ENCODE measurements around the gene TXLNB.

The TXLNB gene

DNA sequence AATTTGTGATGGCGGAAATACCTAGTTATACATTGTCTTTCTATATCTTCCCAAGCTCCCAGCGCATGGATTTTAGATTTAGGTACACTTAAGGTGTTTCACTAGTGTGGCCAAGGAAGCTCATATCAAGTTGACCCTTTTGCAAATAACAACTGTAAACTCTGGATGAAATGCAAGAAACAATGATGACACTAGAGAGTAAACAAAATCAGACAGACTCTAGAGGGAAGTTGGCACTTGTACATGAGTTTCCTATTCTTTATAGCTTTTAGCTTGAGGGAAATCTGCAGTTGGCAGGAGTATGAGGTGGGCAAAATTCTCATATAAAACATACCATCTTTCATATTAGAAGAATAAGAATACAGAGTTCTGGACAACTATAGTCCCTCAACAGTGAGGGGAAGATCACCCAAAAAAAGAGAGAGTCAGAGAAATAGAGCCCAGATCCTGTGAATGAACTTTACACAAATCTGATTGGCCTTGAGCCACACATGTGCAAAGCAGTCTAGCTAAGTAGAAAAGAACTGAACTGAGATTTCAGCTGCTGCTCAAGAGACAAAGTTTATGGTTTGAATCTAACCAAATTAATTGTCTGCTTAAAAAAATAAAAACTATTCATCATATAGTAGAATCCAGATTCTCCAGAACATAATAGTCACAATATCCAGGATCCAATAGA lies 26.1 kb downstream of the TXLNB start:
- Histone ChIP-seq H3K36me3 (ENCODE audit: control insufficient read depth in 4 of 4, insufficient read depth in 4 of 4, low read length in 3 of 4) (peaks cover 0 to 4% (median 2%) of the 10 kb centered on the region in 4 experiments), H3K27ac (ENCODE audit: insufficient read depth in 1 of 2, low read depth in 1 of 2, low read length in 2 of 2, poor library complexity in 1 of 2, severe bottlenecking in 2 of 2) (no peak overlapping the region), H3K4me3 (ENCODE audit: control insufficient read depth in 1 of 7, extremely low read depth in 1 of 7, insufficient read depth in 4 of 7, low read depth in 2 of 7, low read length in 6 of 7) (no peak overlapping the region), H3K4me1 (ENCODE audit: control extremely low read depth in 1 of 4, control insufficient read depth in 4 of 4, insufficient read depth in 4 of 4, low read length in 3 of 4) (no peaks in the 10 kb centered on the region), H3K9me3 (ENCODE audit: control extremely low read depth in 1 of 5, control insufficient read depth in 4 of 5, insufficient read depth in 2 of 5, low read depth in 1 of 5, low read length in 4 of 5) (peaks cover 0 to 4% (median 0%) of the 10 kb centered on the region in 5 experiments), H3K27me3 (replicated peaks in 2 of 5; ENCODE audit: control insufficient read depth in 4 of 5, insufficient read depth in 5 of 5, low read length in 4 of 5) (no peaks in the 10 kb centered on the region)
- ChIA-PET CTCF (interaction anchor here (0.8 to 1.8 kb wide), 3 partner anchors 13 to 47 kb away, joined by 3 to 4 read pairs (median 4); no protein-coding TSS in a partner anchor), POLR2A (no interaction called here)
- DNase-seq = no peak
- 100% methylated on average over 1 of the region's 2 CpGs for WGBS (ENCODE audit: insufficient coverage)

DNA sequence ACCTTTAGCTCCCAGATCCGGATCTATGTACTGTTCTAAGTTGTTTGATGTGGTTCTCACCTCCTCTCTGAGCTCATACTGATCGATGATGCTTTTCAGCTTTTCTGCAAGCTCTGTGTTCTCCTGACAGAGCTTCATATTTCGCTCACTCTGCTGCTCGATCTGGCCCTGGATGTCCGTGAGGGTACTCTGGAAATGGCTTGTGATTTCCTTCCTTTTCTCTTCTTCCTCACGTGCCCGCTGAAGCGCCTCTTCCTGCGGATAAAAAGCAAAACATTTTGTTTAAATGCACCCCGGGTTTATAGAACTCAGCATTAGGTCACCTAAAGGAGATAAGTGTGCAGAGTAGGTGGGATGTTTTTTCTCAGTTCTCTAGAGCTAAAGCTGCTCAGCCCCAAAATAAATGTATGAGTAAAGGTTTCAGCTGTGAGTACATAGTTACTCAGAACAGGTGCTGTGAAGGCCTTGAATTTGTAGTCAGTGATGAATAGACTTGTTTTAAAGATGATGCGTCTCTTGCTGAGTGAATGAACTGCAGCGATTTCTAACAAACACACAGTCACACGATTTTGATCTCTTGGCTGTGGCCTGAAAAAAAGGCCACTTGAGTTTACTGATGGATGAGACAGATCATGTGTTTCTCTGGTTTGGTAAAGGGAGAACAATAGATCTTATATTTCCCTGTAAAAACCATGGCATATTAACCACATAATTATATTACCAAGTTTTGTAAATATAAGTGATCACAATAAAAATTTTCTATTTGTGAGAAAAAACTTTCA lies 29.1 kb downstream of the TXLNB start:
- no peak for DNase-seq
- ChIA-PET POLR2A (no interaction called here), CTCF (interaction anchor here (1.2 to 1.5 kb wide), 3 partner anchors 11 to 99 kb away, joined by 3 read pairs; no protein-coding TSS in a partner anchor)
- Histone ChIP-seq H3K4me3 (ENCODE audit: control insufficient read depth in 1 of 7, extremely low read depth in 1 of 7, insufficient read depth in 4 of 7, low read depth in 2 of 7, low read length in 6 of 7) (no peak overlapping the region), H3K4me1 (ENCODE audit: control extremely low read depth in 1 of 4, control insufficient read depth in 4 of 4, insufficient read depth in 4 of 4, low read length in 3 of 4) (no peaks in the 10 kb centered on the region), H3K27me3 (replicated peaks in 2 of 5; ENCODE audit: control insufficient read depth in 4 of 5, insufficient read depth in 5 of 5, low read length in 4 of 5) (no peaks in the 10 kb centered on the region), H3K9me3 (ENCODE audit: control extremely low read depth in 1 of 5, control insufficient read depth in 4 of 5, insufficient read depth in 2 of 5, low read depth in 1 of 5, low read length in 4 of 5) (peaks cover 0 to 4% (median 0%) of the 10 kb centered on the region in 5 experiments), H3K36me3 (ENCODE audit: control insufficient read depth in 4 of 4, insufficient read depth in 4 of 4, low read length in 3 of 4) (peaks cover 0 to 5% (median 0%) of the 10 kb centered on the region in 4 experiments), H3K27ac (ENCODE audit: insufficient read depth in 1 of 2, low read depth in 1 of 2, low read length in 2 of 2, poor library complexity in 1 of 2, severe bottlenecking in 2 of 2) (no peak overlapping the region)
- 86% methylated on average over 6 of the region's 13 CpGs for WGBS (ENCODE audit: insufficient coverage)

DNA sequence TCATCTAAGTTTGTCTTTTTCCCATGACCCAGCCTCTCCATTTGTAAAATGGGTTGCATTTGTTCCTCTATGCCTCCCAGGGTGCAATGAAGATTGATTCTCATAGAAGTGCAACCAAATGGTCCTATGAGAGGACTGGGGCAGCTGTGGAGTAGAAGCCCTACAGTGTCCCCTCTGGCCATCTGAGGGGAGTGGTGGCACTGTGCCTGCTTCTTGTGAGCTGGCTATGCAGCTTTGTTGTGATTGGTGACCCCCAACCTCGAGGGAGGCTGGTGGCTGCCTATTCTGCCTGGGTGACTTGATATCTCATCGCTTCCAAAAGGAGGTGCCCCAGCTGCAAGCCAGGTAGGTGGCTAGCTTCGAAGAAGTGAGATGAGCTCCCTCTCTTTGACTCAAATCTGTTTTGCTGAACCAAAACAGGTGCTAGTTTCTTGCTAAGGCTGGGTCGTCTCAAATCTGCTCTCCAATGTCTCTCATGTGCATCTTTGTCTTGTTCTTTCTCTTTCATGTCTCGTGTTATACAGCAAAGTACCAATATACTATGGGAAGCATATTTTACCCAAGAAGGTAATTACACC lies 33.9 kb downstream of the TXLNB start:
- H3K4me1 ChIP-seq (ENCODE audit: control extremely low read depth in 1 of 4, control insufficient read depth in 4 of 4, insufficient read depth in 4 of 4, low read length in 3 of 4) = no peaks in the 10 kb centered on the region
- H3K4me3 ChIP-seq (ENCODE audit: control insufficient read depth in 1 of 7, extremely low read depth in 1 of 7, insufficient read depth in 4 of 7, low read depth in 2 of 7, low read length in 6 of 7) = no peak overlapping the region
- H3K27ac ChIP-seq (ENCODE audit: insufficient read depth in 1 of 2, low read depth in 1 of 2, low read length in 2 of 2, poor library complexity in 1 of 2, severe bottlenecking in 2 of 2) = no peak overlapping the region
- no peaks in the 10 kb centered on the region for H3K27me3 ChIP-seq (replicated peaks in 2 of 5; ENCODE audit: control insufficient read depth in 4 of 5, insufficient read depth in 5 of 5, low read length in 4 of 5)
- CTCF ChIA-PET = interaction anchor here (1.1 to 1.5 kb wide), 3 partner anchors 12 to 27 kb away, joined by 4 to 7 read pairs (median 4); no protein-coding TSS in a partner anchor
- peaks cover 0 to 5% (median 0%) of the 10 kb centered on the region in 4 experiments for H3K36me3 ChIP-seq (ENCODE audit: control insufficient read depth in 4 of 4, insufficient read depth in 4 of 4, low read length in 3 of 4)
- no peak for DNase-seq
- POLR2A ChIA-PET = interaction anchor here (0.6 kb wide), 1 partner anchor 99 kb away, joined by 3 read pairs; no protein-coding TSS in a partner anchor
- 100% methylated on average over 3 of the region's 5 CpGs for WGBS (ENCODE audit: insufficient coverage)
- no peaks in the 10 kb centered on the region for H3K9me3 ChIP-seq (ENCODE audit: control extremely low read depth in 1 of 5, control insufficient read depth in 4 of 5, insufficient read depth in 2 of 5, low read depth in 1 of 5, low read length in 4 of 5)

- Histone ChIP-seq H3K4me3 (ENCODE audit: control insufficient read depth in 1 of 7, extremely low read depth in 1 of 7, insufficient read depth in 4 of 7, low read depth in 2 of 7, low read length in 6 of 7) (no peak overlapping the region), H3K9me3 (ENCODE audit: control extremely low read depth in 1 of 5, control insufficient read depth in 4 of 5, insufficient read depth in 2 of 5, low read depth in 1 of 5, low read length in 4 of 5) (no peaks in the 10 kb centered on the region), H3K27me3 (replicated peaks in 2 of 5; ENCODE audit: control insufficient read depth in 4 of 5, insufficient read depth in 5 of 5, low read length in 4 of 5) (no peaks in the 10 kb centered on the region), H3K27ac (ENCODE audit: insufficient read depth in 1 of 2, low read depth in 1 of 2, low read length in 2 of 2, poor library complexity in 1 of 2, severe bottlenecking in 2 of 2) (no peak overlapping the region), H3K36me3 (ENCODE audit: control insufficient read depth in 4 of 4, insufficient read depth in 4 of 4, low read length in 3 of 4) (peaks cover 0 to 5% (median 0%) of the 10 kb centered on the region in 4 experiments), H3K4me1 (ENCODE audit: control extremely low read depth in 1 of 4, control insufficient read depth in 4 of 4, insufficient read depth in 4 of 4, low read length in 3 of 4) (no peaks in the 10 kb centered on the region)
- WGBS (ENCODE audit: insufficient coverage) = 100% methylated on average over 1 of the region's 3 CpGs
- ChIA-PET POLR2A (interaction anchor here (0.6 kb wide), 2 partner anchors 100 to 103 kb away, joined by 3 to 4 read pairs; no protein-coding TSS in a partner anchor), CTCF (interaction anchor here (1.0 to 2.2 kb wide), 5 partner anchors 11 to 32 kb away, joined by 3 to 7 read pairs (median 4); no protein-coding TSS in a partner anchor)
- no peak for DNase-seq
These were observed 34.5 kb downstream of the TXLNB start for GRCh38 chr6:139257291-139257690.

DNA sequence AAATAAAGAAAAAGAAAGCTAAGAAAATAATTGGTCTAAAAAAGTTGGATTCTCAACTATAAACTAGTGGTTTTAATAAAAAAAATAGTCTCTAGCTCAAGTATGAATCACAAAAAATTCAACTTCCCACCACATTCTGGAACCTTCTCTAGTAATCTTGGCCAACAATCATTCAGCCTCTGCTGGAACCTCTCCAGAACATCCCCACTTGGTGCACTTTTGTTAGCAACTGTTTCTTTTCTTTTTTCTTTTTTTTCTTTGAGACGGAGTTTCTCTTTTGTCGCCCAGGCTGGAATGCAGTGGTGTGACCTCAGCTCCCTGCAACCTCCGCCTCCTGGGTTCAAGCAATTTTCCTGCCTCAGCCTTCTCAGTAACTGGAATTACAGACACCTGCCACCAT lies 35.7 kb downstream of the TXLNB start:
- Histone ChIP-seq H3K4me1 (ENCODE audit: control extremely low read depth in 1 of 4, control insufficient read depth in 4 of 4, insufficient read depth in 4 of 4, low read length in 3 of 4) (peaks cover 0 to 4% (median 0%) of the 10 kb centered on the region in 4 experiments), H3K27me3 (replicated peaks in 2 of 5; ENCODE audit: control insufficient read depth in 4 of 5, insufficient read depth in 5 of 5, low read length in 4 of 5) (no peaks in the 10 kb centered on the region), H3K4me3 (ENCODE audit: control insufficient read depth in 1 of 7, extremely low read depth in 1 of 7, insufficient read depth in 4 of 7, low read depth in 2 of 7, low read length in 6 of 7) (no peak overlapping the region), H3K9me3 (ENCODE audit: control extremely low read depth in 1 of 5, control insufficient read depth in 4 of 5, insufficient read depth in 2 of 5, low read depth in 1 of 5, low read length in 4 of 5) (no peaks in the 10 kb centered on the region), H3K27ac (ENCODE audit: insufficient read depth in 1 of 2, low read depth in 1 of 2, low read length in 2 of 2, poor library complexity in 1 of 2, severe bottlenecking in 2 of 2) (no peak overlapping the region), H3K36me3 (ENCODE audit: control insufficient read depth in 4 of 4, insufficient read depth in 4 of 4, low read length in 3 of 4) (peaks cover 0 to 4% (median 0%) of the 10 kb centered on the region in 4 experiments)
- DNase-seq = peak in 1 of 3 donors; percentile 36
- 100% methylated on average over 3 of the region's 3 CpGs for WGBS (ENCODE audit: insufficient coverage)
- ChIA-PET POLR2A (no interaction called here), CTCF (interaction anchor here (1.3 to 2.2 kb wide), 2 partner anchors 31 to 37 kb away, joined by 3 to 5 read pairs; no protein-coding TSS in a partner anchor)

DNA sequence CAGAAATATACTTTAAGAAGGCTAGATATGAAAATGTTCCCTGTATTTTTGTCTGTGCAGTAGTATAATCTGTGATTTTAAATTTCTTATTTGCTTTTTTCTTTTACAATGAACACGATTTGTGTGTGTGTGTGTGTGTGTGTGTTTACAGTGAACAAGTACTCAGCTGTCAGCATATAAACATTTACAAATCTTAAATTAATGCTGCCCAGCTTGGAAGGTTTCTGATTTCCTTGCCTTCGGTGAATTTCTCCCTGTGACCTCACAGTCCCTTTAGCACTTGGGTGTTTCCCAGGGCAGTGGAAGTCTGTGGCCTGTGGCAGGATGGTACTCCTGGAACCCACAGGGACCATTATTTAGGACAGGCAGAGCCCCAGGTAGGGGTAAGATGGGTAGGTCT lies 37.6 kb downstream of the TXLNB start:
- no peak overlapping the region for H3K4me3 ChIP-seq (ENCODE audit: control insufficient read depth in 1 of 7, extremely low read depth in 1 of 7, insufficient read depth in 4 of 7, low read depth in 2 of 7, low read length in 6 of 7)
- ChIA-PET CTCF (no interaction called here), POLR2A (no interaction called here)
- no CpG with 5 or more reads among the region's 2 CpGs for WGBS (ENCODE audit: insufficient coverage)
- no peaks in the 10 kb centered on the region for H3K36me3 ChIP-seq (ENCODE audit: control insufficient read depth in 4 of 4, insufficient read depth in 4 of 4, low read length in 3 of 4)
- H3K27me3 ChIP-seq (replicated peaks in 2 of 5; ENCODE audit: control insufficient read depth in 4 of 5, insufficient read depth in 5 of 5, low read length in 4 of 5) = no peaks in the 10 kb centered on the region
- H3K9me3 ChIP-seq (ENCODE audit: control extremely low read depth in 1 of 5, control insufficient read depth in 4 of 5, insufficient read depth in 2 of 5, low read depth in 1 of 5, low read length in 4 of 5) = no peaks in the 10 kb centered on the region
- H3K4me1 ChIP-seq (ENCODE audit: control extremely low read depth in 1 of 4, control insufficient read depth in 4 of 4, insufficient read depth in 4 of 4, low read length in 3 of 4) = peaks cover 0 to 4% (median 2%) of the 10 kb centered on the region in 4 experiments
- DNase-seq = no peak
- no peak overlapping the region for H3K27ac ChIP-seq (ENCODE audit: insufficient read depth in 1 of 2, low read depth in 1 of 2, low read length in 2 of 2, poor library complexity in 1 of 2, severe bottlenecking in 2 of 2)
